BE2C (cell line): ENCODE data around the gene SRCAP.

Experiments
- DNase-seq: peaks from one replicate; pipeline ENCODE4 v3.0.0-alpha.2; 2020
- H3K27me3 ChIP-seq: fragments of 250-450 bp; sonication (Bioruptor Pico); 2 replicates; pipeline ENCODE4 v1.5.1; 2020; ENCODE audit warnings: mild to moderate bottlenecking
- H3K36me3 ChIP-seq: fragments of 250-450 bp; sonication (Bioruptor Pico); 2 replicates; pipeline ENCODE4 v1.5.1; 2020; ENCODE audit warnings: mild to moderate bottlenecking
- H3K4me1 ChIP-seq: fragments of 250-450 bp; sonication (Bioruptor Pico); 2 replicates; pipeline ENCODE4 v1.5.1; 2020
- H3K4me3 ChIP-seq: 2 replicates; pipeline ENCODE4 v1.5.1; 2011; ENCODE audit warnings: low read depth, low read length
- H3K9me3 ChIP-seq: fragments of 250-450 bp; sonication (Bioruptor Pico); 2 replicates; pipeline ENCODE4 v1.5.1; 2020
- CTCF ChIP-seq: IDR thresholded peaks from 2 replicates; pipeline ENCODE4 v1.5.1; 2012; ENCODE audit warnings: mild to moderate bottlenecking, low read depth, low read length

SRCAP gene

DNA sequence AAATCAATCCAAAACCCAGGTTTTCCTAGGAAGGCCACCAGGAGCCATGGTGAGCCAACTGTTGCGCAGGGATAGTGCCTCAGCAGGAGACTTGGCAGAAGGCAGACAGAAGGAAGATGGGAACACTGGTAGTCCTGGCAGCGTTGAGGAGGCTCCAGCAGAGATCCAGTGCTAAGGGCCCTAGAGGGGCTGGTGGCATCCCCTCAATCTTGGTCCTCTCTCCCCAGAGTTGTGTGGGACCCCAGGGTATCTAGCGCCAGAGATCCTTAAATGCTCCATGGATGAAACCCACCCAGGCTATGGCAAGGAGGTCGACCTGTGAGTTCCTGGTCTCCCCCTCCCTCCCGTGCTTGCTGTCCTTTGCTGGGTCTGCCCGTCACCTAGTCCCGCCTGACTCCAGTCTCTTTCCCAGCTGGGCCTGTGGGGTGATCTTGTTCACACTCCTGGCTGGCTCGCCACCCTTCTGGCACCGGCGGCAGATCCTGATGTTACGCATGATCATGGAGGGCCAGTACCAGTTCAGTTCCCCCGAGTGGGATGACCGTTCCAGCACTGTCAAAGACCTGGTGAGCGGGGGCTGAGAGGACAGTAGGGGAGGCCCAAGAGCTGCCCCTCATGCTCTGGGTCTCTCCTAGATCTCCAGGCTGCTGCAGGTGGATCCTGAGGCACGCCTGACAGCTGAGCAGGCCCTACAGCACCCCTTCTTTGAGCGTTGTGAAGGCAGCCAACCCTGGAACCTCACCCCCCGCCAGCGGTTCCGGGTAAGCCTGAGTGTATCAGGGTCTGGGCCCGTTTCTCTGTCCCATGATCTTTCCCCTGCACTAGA lies 57.2 kb downstream of the SRCAP start:
- Histone ChIP-seq H3K27me3 (no peaks in the 10 kb centered on the region), H3K4me1 (no peaks in the 10 kb centered on the region), H3K4me3 (no peak overlapping the region), H3K36me3 (peaks cover 23% of the 10 kb centered on the region), H3K9me3 (no peaks in the 10 kb centered on the region)
- no peak for DNase-seq
- no peak for TF ChIP-seq CTCF

DNA sequence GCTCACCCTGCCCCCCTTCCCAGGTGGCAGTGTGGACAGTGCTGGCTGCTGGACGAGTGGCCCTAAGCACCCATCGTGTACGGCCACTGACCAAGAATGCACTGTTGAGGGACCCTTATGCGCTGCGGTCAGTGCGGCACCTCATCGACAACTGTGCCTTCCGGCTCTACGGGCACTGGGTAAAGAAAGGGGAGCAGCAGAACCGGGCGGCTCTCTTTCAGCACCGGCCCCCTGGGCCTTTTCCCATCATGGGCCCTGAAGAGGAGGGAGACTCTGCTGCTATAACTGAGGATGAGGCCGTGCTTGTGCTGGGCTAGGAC lies 57.8 kb downstream of the SRCAP start:
- no peak for TF ChIP-seq CTCF
- DNase-seq, result no peak
- Histone ChIP-seq H3K36me3 (peaks cover 18% of the 10 kb centered on the region), H3K27me3 (no peaks in the 10 kb centered on the region), H3K9me3 (no peaks in the 10 kb centered on the region), H3K4me3 (no peak overlapping the region), H3K4me1 (no peaks in the 10 kb centered on the region)

GRCh38 chr16:30757316-30757715 lies 58.3 kb downstream of the SRCAP start:
- H3K4me3 ChIP-seq, result no peak overlapping the region
- no peaks in the 10 kb centered on the region for H3K4me1 ChIP-seq
- peaks cover 18% of the 10 kb centered on the region for H3K36me3 ChIP-seq
- H3K9me3 ChIP-seq, result no peaks in the 10 kb centered on the region
- no peak for DNase-seq
- TF ChIP-seq CTCF, result no peak
- no peaks in the 10 kb centered on the region for H3K27me3 ChIP-seq

DNA sequence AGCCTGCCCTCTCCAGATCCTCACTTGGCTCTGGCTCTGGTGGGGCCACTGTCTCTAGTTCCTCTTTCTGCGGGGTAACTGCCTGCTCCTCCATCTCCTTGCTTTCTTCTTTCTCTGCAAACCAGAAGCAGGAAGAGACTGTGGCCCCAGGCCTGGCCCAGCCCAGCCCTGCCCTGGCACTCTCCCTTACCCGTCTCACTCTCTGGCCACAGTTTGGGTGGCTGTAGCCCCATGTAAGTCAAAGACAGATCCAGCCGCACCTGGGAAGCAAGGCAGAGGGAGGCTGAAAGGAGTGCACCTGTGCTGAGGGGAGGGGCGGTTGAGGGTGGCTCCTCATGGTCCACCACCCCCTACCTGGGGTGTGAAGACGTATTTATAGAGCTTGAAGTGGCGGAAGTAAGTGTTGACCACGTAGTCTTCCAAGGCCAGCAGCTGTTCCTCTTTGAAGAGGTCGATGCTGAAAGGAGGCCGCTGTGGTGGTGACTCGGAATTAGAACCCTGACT lies 60.1 kb downstream of the SRCAP start:
- no peaks in the 10 kb centered on the region for H3K9me3 ChIP-seq
- H3K36me3 ChIP-seq, result peaks cover 22% of the 10 kb centered on the region
- no peak overlapping the region for H3K4me3 ChIP-seq
- no peak for DNase-seq
- H3K4me1 ChIP-seq, result no peaks in the 10 kb centered on the region
- TF ChIP-seq CTCF, result no peak
- H3K27me3 ChIP-seq, result no peaks in the 10 kb centered on the region

DNA sequence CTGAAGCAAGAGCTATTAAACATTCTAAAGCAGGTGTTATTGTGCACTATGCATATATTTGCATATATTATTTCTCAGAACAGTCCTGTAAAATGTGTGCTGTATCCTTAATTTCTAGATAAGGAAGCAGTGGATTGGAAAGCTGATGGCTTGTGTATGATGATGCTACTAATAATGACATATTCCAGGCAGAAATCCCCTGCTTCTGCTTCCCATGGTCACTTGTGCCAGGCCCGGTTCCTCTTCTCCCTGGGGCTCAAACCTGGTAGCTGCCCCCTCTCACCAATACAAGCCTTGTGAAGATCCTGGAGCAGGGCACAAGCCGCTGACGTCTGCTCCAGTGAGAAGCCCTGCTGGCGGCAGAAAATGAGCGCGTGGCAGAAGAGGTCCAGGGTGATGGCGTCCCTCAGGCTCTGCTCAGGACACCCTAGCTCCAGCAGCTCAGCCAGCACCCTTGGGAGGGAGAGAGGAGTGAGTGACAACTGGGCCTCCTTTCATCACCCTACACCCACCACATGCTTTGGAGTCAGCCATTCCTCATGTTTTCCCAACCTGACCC lies 61.1 kb downstream of the SRCAP start:
- no peaks in the 10 kb centered on the region for H3K9me3 ChIP-seq
- H3K4me1 ChIP-seq, result no peaks in the 10 kb centered on the region
- TF ChIP-seq CTCF, result no peak
- no peak overlapping the region; the same call in 1 of the 2 replicates for H3K4me3 ChIP-seq
- DNase-seq, result no peak
- peaks cover 28% of the 10 kb centered on the region for H3K36me3 ChIP-seq
- no peaks in the 10 kb centered on the region for H3K27me3 ChIP-seq
